ENCODE measurements around the gene SFPQ. TPM values are rescaled to one million over a fixed set of nuclear protein-coding genes. Genes with fewer than 3 reads are reported as not detected.
"Not testable (repeated sequence)": the region's sequence is repeated elsewhere in the genome, so short reads cannot be mapped to it uniquely, and the experiment has no call there.

The SFPQ gene
- total RNA-seq, 1 donor from 2014 or later, result 201 TPM

GRCh38 chr1:35188578-35189392 is 4.2 kb downstream of the SFPQ start:
- DNase-seq (ENCODE audit: low spot score), result no peak

- DNase-seq (ENCODE audit: low spot score), result no peak
Observed at GRCh38 chr1:35187816-35188342, 5.1 kb downstream of the SFPQ start.

- no peak for DNase-seq (ENCODE audit: low spot score)
Observed at GRCh38 chr1:35186239-35186638, 6.7 kb downstream of the SFPQ start.

- no peak for DNase-seq (ENCODE audit: low spot score)
Observed at GRCh38 chr1:35185200-35185599, 7.7 kb downstream of the SFPQ start.

DNA sequence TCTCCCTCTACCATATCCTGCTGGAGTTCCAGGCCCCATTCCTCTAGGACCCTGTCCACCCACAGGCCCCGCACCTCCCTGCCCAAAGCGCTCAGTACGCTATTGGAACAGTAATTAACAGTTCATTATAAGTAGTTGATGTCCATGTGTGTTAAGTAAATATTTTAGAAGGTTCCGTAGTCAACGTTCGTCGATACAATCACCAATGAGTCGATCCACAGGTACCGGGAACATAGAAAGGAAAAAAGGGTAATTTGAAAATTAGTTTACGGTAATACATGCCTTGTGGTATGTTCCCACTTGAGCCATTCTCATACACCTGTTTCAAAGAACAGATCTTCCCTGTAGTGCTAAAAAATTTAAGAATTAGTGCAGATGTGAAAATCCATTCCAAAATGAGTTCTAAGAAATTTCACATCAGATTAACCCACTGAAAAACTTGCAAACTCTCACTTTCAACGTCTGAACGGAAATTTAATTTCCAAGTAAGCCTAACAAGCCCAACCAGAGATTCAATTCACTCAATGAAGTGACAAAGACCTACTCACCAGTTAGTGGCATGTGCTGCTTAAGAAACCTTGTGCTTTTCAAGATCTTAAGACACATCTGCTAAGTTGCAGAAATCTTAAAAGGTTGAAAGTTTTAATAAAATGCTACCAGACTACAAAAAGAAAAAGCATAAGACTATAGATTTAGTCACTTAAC is 8.3 kb downstream of the SFPQ start:
- no peak for DNase-seq (ENCODE audit: low spot score)

- no peak for DNase-seq (ENCODE audit: low spot score)
Observed at GRCh38 chr1:35181790-35182455, 11.0 kb downstream of the SFPQ start.

- no peak for DNase-seq (ENCODE audit: low spot score)
Observed at GRCh38 chr1:35180776-35181374, 12.1 kb downstream of the SFPQ start.

- DNase-seq (ENCODE audit: low spot score), result no peak
Observed at GRCh38 chr1:35179908-35180307, 13.0 kb downstream of the SFPQ start.

GRCh38 chr1:35178874-35179380 is 14.0 kb downstream of the SFPQ start:
- no peak for DNase-seq (ENCODE audit: low spot score)

GRCh38 chr1:35178295-35178695 is 14.7 kb downstream of the SFPQ start:
- no peak for DNase-seq (ENCODE audit: low spot score)

DNA sequence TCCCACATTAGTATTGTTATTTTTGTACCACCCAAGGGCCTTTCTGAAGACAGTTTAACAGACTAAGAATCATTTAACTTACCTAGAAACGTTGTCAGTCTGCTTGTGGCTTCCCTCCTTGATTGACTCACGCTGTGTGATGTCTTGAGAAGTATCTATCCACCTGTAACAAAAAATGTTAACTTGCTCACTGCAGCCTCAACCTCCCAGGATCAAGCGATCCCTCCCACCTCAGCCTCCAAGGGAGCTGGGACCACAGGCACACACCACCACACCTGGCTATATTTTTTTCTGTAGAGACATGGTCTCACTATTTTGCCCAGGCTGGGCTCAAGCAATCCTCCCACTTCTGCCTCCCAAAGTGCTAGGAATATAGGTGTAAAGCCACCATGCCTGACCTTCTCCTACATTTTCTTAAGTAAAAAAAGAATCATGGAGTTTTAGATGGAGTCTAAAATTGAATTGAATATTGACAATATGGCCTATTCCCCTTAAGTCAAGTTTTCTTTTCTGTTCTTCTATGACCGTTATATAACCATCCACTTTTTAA is 15.6 kb downstream of the SFPQ start:
- no peak for DNase-seq (ENCODE audit: low spot score)

DNA sequence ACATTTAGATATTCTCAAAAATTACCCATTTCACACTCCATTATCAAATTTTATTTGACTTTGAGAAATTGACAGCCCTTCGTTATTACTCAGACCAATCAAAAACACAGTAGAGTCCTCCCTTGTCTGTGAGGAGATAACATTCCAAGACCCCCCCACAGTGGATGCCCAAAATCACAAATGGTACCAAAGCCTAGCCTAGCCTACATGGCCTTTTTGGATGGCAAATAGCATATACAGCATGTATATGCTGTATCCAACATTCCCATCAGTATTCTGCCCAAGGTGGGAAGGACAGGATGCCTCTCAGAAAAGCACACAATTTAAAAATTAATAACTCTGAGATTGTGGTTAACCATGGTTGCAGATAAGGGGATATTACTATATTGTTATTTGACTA is 17.3 kb downstream of the SFPQ start:
- no peak for DNase-seq (ENCODE audit: low spot score)

GRCh38 chr1:35175098-35175576 is 17.8 kb downstream of the SFPQ start:
- no peak for DNase-seq (ENCODE audit: low spot score)

GRCh38 chr1:35173909-35174540 is 18.9 kb downstream of the SFPQ start:
- no peak for DNase-seq (ENCODE audit: low spot score)

DNA sequence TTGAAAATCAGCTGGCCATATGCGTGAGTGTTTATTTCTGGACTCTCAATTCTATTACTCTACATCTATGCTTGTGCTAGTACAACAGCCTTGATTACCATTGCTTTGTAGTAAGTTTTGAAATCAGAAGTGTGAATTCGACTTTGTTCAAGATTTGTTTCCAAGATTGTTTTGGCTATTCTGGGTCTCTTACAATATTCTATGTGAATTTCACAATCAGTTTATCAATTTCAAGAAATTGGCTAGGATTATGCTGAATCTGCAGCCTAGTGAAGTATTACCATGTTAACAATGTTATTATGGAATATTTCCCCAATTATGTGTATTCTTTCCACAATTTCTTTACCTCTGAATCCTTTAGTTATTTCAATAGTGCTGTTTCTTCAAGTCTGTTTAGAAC is 19.5 kb downstream of the SFPQ start:
- no peak for DNase-seq (ENCODE audit: low spot score)

GRCh38 chr1:35172022-35172421 is 20.9 kb downstream of the SFPQ start:
- no peak for DNase-seq (ENCODE audit: low spot score)

DNA sequence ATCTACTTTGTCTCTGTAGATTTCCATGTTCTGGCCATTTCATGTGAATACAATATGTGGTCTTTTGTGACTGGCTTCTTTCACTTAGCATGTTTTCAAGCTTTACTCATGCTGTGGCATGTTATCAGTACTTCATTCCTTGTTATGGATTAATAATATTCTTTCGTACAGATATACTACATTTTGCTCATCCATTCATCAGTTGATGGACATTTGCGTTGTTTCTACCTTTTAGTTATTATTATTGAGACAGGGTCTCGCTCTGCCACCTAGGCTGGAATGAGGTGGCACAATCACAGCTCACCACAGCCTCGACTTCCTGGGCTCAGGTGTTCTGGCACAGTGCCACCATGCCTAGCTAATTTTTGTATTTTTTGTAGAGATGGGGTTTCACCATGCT is 21.4 kb downstream of the SFPQ start:
- no peak for DNase-seq (ENCODE audit: low spot score)

DNA sequence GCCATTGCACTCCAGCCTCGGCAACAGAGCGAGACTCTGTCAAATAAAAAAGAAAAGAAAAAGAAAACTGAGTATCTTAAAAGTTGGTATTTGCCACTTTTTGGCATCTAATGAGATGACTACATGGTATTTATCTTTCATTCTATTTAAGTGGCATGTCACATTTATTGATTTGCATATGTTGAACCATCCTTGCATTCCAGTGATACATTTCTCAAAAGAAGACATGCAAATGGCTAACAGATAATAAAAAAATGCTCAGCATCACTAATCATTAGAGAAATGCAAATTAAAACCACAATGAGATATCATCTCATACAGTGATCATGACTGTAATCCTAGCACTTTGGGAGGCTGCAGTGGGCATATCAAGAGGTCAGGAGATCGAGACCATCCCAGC is 28.1 kb downstream of the SFPQ start:
- DNase-seq (ENCODE audit: low spot score), result no peak

DNA sequence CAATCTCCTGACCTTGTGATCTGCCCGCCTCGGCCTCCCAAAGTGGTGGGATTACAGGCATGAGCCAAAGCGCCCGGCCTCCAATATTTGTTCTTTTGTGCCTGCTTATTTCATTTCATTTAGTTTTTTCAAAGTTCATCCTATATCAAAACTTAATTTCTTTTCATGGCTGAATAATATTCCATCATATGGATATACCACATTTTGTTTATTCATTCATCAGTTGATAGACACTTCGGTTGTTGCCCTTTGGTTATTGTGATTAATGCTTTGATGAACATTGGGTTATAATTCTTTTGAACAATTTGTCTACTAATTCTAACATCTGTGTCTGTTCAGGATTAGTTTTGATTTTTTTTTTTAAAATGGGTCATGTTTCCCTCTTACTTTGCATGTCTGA is 41.7 kb downstream of the SFPQ start:
- DNase-seq (ENCODE audit: low spot score), result no peak

- not testable (repeated sequence) for DNase-seq (ENCODE audit: low spot score)
Observed at GRCh38 chr1:35145892-35146549, 46.9 kb downstream of the SFPQ start.
